Measurements from ENCODE around the gene PLA1A. TPM values are rescaled to one million over a fixed set of nuclear protein-coding genes. Genes with fewer than 3 reads are reported as not detected.
"Not testable (repeated sequence)": the region's sequence is repeated elsewhere in the genome, so short reads cannot be mapped to it uniquely, and the experiment has no call there.

PLA1A gene
- not detected for polyA plus RNA-seq (2013, experiment 1 of 2)
- polyA plus RNA-seq (2013, experiment 2 of 2) = not detected

DNA sequence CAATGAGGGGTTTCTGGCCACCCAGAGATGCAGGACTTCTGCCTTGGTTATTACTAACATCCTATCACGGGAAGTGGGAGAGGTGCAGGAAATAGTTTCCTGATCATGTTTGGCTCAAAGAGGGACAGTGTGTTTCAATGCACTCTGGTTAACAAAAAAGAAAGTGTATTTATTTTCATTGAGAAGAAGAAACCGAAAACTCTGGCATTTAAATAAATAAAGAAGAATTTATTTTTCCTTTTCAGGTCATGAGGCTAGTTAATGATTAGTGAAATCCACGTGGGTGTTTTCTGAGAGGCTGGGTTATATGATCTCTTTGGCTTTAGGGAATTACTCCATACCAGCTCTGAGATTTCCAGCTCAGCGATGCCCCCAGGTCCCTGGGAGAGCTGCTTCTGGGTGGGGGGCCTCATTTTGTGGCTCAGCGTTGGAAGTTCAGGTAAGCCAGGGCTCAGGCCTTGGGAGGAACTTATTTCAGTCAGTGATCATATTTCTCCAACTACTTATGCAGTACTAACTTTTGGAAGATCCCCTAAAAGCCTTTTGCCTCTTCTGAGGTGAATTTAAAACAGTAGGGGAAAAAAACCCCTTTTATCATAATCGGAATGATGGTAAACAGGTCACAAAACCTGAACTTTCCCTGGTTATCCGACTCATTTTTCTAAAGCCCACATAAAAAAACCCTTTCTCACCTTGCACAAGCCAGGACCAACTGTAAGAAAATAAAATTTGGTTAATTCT, at the start of gene PLA1A:
Gene PLA1A (plus strand): TSS at position 338 of the 741 bp plus-strand sequence. CDS start 29 bp downstream, at position 367.
- no peaks in the 10 kb centered on the region for H3K4me1 ChIP-seq (ENCODE audit: insufficient read depth, low read length)
- no peaks in the 10 kb centered on the region for H3K9me3 ChIP-seq (ENCODE audit: insufficient read depth, low read depth, low read length)
- no peak within 1 kb of the TSS for H3K9ac ChIP-seq (ENCODE audit: low read depth, low read length)
- WGBS = 84% methylated on average over 6 of the region's 7 CpGs
- H3K4me3 ChIP-seq (ENCODE audit: low read length) = no peak within 1 kb of the TSS
- H3K27ac ChIP-seq (ENCODE audit: low read depth, low read length) = no peak within 1 kb of the TSS
- no peaks in the 10 kb centered on the region for H3K36me3 ChIP-seq (ENCODE audit: insufficient read depth, low read length)
- no peaks in the 10 kb centered on the region for H3K27me3 ChIP-seq (ENCODE audit: insufficient read depth, low read length)

- Histone ChIP-seq H3K4me3 (ENCODE audit: low read length) (no peak overlapping the region), H3K9me3 (ENCODE audit: insufficient read depth, low read depth, low read length) (no peaks in the 10 kb centered on the region), H3K27ac (ENCODE audit: low read depth, low read length) (no peak overlapping the region), H3K4me1 (ENCODE audit: insufficient read depth, low read length) (no peaks in the 10 kb centered on the region), H3K36me3 (ENCODE audit: insufficient read depth, low read length) (no peaks in the 10 kb centered on the region), H3K9ac (ENCODE audit: low read depth, low read length) (no peak overlapping the region), H3K27me3 (ENCODE audit: insufficient read depth, low read length) (no peaks in the 10 kb centered on the region)
- WGBS = 83% methylated on average over 3 of the region's 3 CpGs
Measured at GRCh38 chr3:119548341-119548740, 49.3 kb upstream of the PLA1A start.

DNA sequence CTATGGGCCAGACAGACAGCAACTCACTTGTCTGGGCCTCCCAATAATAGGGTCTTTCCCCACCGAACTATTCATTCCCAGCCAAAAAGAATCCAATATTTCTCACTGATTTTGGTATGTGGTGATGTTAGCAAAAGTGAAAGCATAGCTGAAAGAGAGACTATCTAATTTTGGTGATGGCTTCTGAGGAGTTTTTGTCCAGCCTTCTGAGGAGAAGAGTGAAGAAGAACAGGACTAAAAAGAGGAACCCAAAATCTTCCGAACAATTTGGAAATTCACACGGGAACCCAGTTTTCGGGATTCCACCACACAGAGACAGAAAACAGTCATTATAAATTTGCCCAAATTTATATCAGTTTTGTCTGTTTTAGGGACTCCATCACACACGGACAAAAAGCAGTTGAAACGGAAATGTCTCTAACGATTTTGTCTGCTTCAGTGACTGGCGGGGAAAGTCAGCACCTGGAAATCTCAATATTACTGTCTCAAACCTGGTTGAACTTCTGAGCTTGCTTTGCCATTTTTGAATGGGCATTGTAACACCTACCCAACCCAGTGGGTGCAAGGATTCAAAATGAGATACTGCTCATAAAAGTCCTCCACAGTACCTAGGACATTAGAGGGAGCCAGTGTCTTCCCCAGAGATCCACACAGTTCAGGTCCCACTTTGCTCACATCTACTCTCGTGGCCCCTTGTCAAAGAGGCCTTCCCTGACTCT, 47.3 kb upstream of the PLA1A start:
- no peaks in the 10 kb centered on the region for H3K36me3 ChIP-seq (ENCODE audit: insufficient read depth, low read length)
- no peak overlapping the region for H3K27ac ChIP-seq (ENCODE audit: low read depth, low read length)
- H3K9ac ChIP-seq (ENCODE audit: low read depth, low read length) = no peak overlapping the region
- 95% methylated on average over 9 of the region's 9 CpGs for WGBS
- H3K4me1 ChIP-seq (ENCODE audit: insufficient read depth, low read length) = no peaks in the 10 kb centered on the region
- H3K27me3 ChIP-seq (ENCODE audit: insufficient read depth, low read length) = no peaks in the 10 kb centered on the region
- no peak overlapping the region for H3K4me3 ChIP-seq (ENCODE audit: low read length)
- no peaks in the 10 kb centered on the region for H3K9me3 ChIP-seq (ENCODE audit: insufficient read depth, low read depth, low read length)

- Histone ChIP-seq H3K9ac (ENCODE audit: low read depth, low read length) (no peak overlapping the region), H3K36me3 (ENCODE audit: insufficient read depth, low read length) (no peaks in the 10 kb centered on the region), H3K9me3 (ENCODE audit: insufficient read depth, low read depth, low read length) (no peaks in the 10 kb centered on the region), H3K27ac (ENCODE audit: low read depth, low read length) (no peak overlapping the region), H3K4me3 (ENCODE audit: low read length) (no peak overlapping the region), H3K4me1 (ENCODE audit: insufficient read depth, low read length) (no peaks in the 10 kb centered on the region), H3K27me3 (ENCODE audit: insufficient read depth, low read length) (no peaks in the 10 kb centered on the region)
- 89% methylated on average over 5 of the region's 5 CpGs for WGBS
Measured at GRCh38 chr3:119551598-119551997, 46.1 kb upstream of the PLA1A start.

DNA sequence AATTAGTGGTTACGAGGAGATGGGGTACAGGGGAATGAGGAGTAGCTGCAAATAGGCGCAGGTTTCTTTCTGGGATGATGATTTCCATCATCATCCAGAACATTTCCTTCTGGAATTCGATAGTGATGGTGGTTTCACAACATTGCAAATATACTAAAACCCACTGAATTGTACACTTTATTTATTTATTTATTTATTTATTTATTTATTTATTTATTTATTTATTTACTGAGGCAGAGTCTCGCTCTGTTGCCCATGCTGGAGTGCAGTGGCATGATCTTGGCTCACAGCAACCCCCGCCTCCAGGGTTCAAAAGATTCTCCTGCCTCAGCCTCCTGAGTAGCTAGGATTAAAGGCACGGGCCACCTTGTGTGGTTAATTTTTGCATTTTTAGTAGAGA, 44.8 kb upstream of the PLA1A start:
- 87% methylated on average over 5 of the region's 6 CpGs for WGBS
- not testable (repeated sequence) for H3K4me3 ChIP-seq (ENCODE audit: low read length); H3K9me3 ChIP-seq (ENCODE audit: insufficient read depth, low read depth, low read length); H3K36me3 ChIP-seq (ENCODE audit: insufficient read depth, low read length); H3K27me3 ChIP-seq (ENCODE audit: insufficient read depth, low read length); H3K27ac ChIP-seq (ENCODE audit: low read depth, low read length); H3K4me1 ChIP-seq (ENCODE audit: insufficient read depth, low read length); H3K9ac ChIP-seq (ENCODE audit: low read depth, low read length)

DNA sequence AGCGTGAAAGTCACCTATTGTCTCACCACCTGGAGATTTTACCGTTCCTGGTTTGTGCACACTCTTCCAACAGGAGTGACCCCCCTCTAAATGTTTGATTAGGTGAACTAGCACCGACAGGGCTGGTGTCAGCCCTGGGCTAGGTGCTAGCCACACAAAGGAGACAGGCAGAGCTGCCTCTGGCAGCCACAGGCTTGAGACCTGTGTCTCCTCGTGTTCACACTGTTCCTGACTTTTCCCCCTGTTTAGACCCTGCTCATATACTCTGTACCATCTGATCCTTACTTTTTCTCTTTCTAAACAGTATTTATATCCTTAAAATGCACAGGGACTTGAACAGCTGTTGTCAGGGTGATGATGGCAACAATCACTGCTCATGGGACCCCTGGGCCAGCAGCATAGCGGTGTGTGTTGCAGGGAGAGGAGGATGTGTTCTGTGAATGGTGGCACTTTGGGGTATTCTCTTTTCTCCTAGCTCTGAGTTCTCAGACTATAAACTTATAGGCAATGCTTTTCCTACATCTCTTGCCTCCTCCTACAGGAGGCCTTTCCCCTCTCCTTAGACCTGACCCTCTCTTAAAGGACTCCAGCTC, 43.8 kb upstream of the PLA1A start:
- Histone ChIP-seq H3K9ac (ENCODE audit: low read depth, low read length) (no peak overlapping the region), H3K27ac (ENCODE audit: low read depth, low read length) (no peak overlapping the region), H3K4me3 (ENCODE audit: low read length) (no peak overlapping the region), H3K9me3 (ENCODE audit: insufficient read depth, low read depth, low read length) (no peaks in the 10 kb centered on the region), H3K36me3 (ENCODE audit: insufficient read depth, low read length) (no peaks in the 10 kb centered on the region), H3K27me3 (ENCODE audit: insufficient read depth, low read length) (no peaks in the 10 kb centered on the region), H3K4me1 (ENCODE audit: insufficient read depth, low read length) (no peaks in the 10 kb centered on the region)
- 77% methylated on average over 5 of the region's 5 CpGs for WGBS

- Histone ChIP-seq H3K4me3 (ENCODE audit: low read length) (no peak overlapping the region), H3K27ac (ENCODE audit: low read depth, low read length) (no peak overlapping the region), H3K9me3 (ENCODE audit: insufficient read depth, low read depth, low read length) (no peaks in the 10 kb centered on the region), H3K9ac (ENCODE audit: low read depth, low read length) (no peak overlapping the region), H3K4me1 (ENCODE audit: insufficient read depth, low read length) (no peaks in the 10 kb centered on the region), H3K36me3 (ENCODE audit: insufficient read depth, low read length) (no peaks in the 10 kb centered on the region), H3K27me3 (ENCODE audit: insufficient read depth, low read length) (no peaks in the 10 kb centered on the region)
- WGBS = 89% methylated on average over 4 of the region's 4 CpGs
Measured at GRCh38 chr3:119555309-119555735, 42.4 kb upstream of the PLA1A start.

- H3K27ac ChIP-seq (ENCODE audit: low read depth, low read length) = no peak overlapping the region
- no peak overlapping the region for H3K9ac ChIP-seq (ENCODE audit: low read depth, low read length)
- no peaks in the 10 kb centered on the region for H3K4me1 ChIP-seq (ENCODE audit: insufficient read depth, low read length)
- no peaks in the 10 kb centered on the region for H3K36me3 ChIP-seq (ENCODE audit: insufficient read depth, low read length)
- H3K9me3 ChIP-seq (ENCODE audit: insufficient read depth, low read depth, low read length) = no peaks in the 10 kb centered on the region
- no peak overlapping the region for H3K4me3 ChIP-seq (ENCODE audit: low read length)
- 90% methylated on average over 1 of the region's 1 CpG for WGBS
- no peaks in the 10 kb centered on the region for H3K27me3 ChIP-seq (ENCODE audit: insufficient read depth, low read length)
Measured at GRCh38 chr3:119555929-119556328, 41.8 kb upstream of the PLA1A start.

GRCh38 chr3:119557192-119557876, 40.4 kb upstream of the PLA1A start:
- Histone ChIP-seq H3K9ac (ENCODE audit: low read depth, low read length) (no peak overlapping the region), H3K27me3 (ENCODE audit: insufficient read depth, low read length) (no peaks in the 10 kb centered on the region), H3K4me1 (ENCODE audit: insufficient read depth, low read length) (no peaks in the 10 kb centered on the region), H3K4me3 (ENCODE audit: low read length) (no peak overlapping the region), H3K27ac (ENCODE audit: low read depth, low read length) (no peak overlapping the region), H3K9me3 (ENCODE audit: insufficient read depth, low read depth, low read length) (no peaks in the 10 kb centered on the region), H3K36me3 (ENCODE audit: insufficient read depth, low read length) (no peaks in the 10 kb centered on the region)
- 94% methylated on average over 7 of the region's 7 CpGs for WGBS

DNA sequence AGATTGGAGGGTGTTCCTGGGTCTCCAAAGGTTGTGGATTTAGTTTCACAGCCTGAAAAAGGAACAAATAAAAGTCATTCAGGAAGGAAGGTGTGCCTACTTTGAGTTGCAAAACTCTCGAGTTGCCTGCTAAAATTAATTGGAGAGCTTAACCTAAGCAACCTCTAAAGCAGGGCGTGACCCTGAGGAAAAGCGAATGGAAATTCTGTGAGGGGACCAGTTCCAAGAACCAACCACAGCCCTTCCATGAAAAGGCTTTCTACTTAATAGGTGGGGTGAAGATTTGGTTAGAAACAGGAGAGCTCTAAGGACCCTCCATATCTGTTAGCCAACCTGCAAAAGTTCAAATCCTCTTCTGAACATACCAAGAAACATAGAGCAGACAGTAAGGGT, 39.8 kb upstream of the PLA1A start:
- 92% methylated on average over 3 of the region's 3 CpGs for WGBS

More for the DNA sequence above, 39.8 kb upstream of the PLA1A start:
- Histone ChIP-seq H3K9ac (ENCODE audit: low read depth, low read length) (no peak overlapping the region), H3K27me3 (ENCODE audit: insufficient read depth, low read length) (no peaks in the 10 kb centered on the region), H3K36me3 (ENCODE audit: insufficient read depth, low read length) (no peaks in the 10 kb centered on the region), H3K9me3 (ENCODE audit: insufficient read depth, low read depth, low read length) (no peaks in the 10 kb centered on the region), H3K27ac (ENCODE audit: low read depth, low read length) (no peak overlapping the region), H3K4me1 (ENCODE audit: insufficient read depth, low read length) (no peaks in the 10 kb centered on the region), H3K4me3 (ENCODE audit: low read length) (no peak overlapping the region)

Measured in HUES64 (cell line).